GM10266 (cell line): ENCODE results near the gene TNP1.

Experiments
- DNase-seq: peaks from one replicate; pipeline ENCODE4 v3.0.0; 2012; ENCODE audit errors: extremely low spot score
- CTCF ChIP-seq: IDR thresholded peaks from 2 replicates; pipeline ENCODE4 v1.5.1; 2012; ENCODE audit warnings: mild to moderate bottlenecking, low read depth; ENCODE audit not compliant: control insufficient read depth, insufficient read depth; ENCODE audit errors: missing control alignments

Gene TNP1

GRCh38 chr2:216827073-216827720 lies 32.7 kb downstream of the TNP1 start:
- no peak for DNase-seq
- no peak for TF ChIP-seq CTCF

GRCh38 chr2:216822470-216822869 lies 37.4 kb downstream of the TNP1 start:
- DNase-seq: no peak
- no peak for TF ChIP-seq CTCF

GRCh38 chr2:216820709-216821108 lies 39.2 kb downstream of the TNP1 start:
- no peak for DNase-seq
- no peak for TF ChIP-seq CTCF

- DNase-seq: no peak
- no peak for TF ChIP-seq CTCF
These were observed 40.1 kb downstream of the TNP1 start for GRCh38 chr2:216819766-216820165.

- no peak for DNase-seq
These were observed 40.8 kb downstream of the TNP1 start for GRCh38 chr2:216819055-216819454.

GRCh38 chr2:216810399-216811160 lies 49.3 kb downstream of the TNP1 start:
- TF ChIP-seq CTCF: no peak
- DNase-seq: no peak

More at GRCh38 chr2:216819055-216819454, 40.8 kb downstream of the TNP1 start:
- TF ChIP-seq CTCF: no peak
